ENCODE data around the gene CNKSR1. TPM values are rescaled to one million over a fixed set of nuclear protein-coding genes. Genes with fewer than 3 reads are reported as not detected.

CNKSR1 gene
- total and polyA plus RNA-seq, 4 experiments from 2014 or later: 0.28 to 4.5 (median 2.3) TPM

- no peaks in the 10 kb centered on the region for H3K9me3 Mint-ChIP-seq
- intact Hi-C loops (cut with micrococcal nuclease): no loop called here
- no peak overlapping the region for H3K27ac Mint-ChIP-seq
- H3K27me3 Mint-ChIP-seq: no peaks in the 10 kb centered on the region
- Histone ChIP-seq H3K27ac (ENCODE audit: low read depth, low read length) (no peak overlapping the region), H3K27me3 (ENCODE audit: insufficient read depth, low read length) (no peaks in the 10 kb centered on the region), H3K4me3 (ENCODE audit: low read length in 2 of 2) (no peak overlapping the region), H3K4me1 (ENCODE audit: insufficient read depth, low read length) (no peaks in the 10 kb centered on the region), H3K9me3 (ENCODE audit: control insufficient read depth in 1 of 2, low read length in 2 of 2) (no peaks in the 10 kb centered on the region), H3K36me3 (ENCODE audit: insufficient read depth, low read length) (no peaks in the 10 kb centered on the region)
- DNase-seq: no peak
- POLR2A ChIA-PET (ENCODE audit: partially characterized antibody): no interaction called here
- H3K4me3 Mint-ChIP-seq: no peak overlapping the region
- H3K36me3 Mint-ChIP-seq: no peaks in the 10 kb centered on the region
- CTCF ChIA-PET (ENCODE audit: partially characterized antibody): interaction anchor here (0.6 kb wide), 1 partner anchor 1207 kb away, joined by 3 read pairs; no protein-coding TSS in a partner anchor
- H3K4me1 Mint-ChIP-seq: no peaks in the 10 kb centered on the region
Observed at GRCh38 chr1:26212726-26213125, 35.4 kb downstream of the CNKSR1 start.

DNA sequence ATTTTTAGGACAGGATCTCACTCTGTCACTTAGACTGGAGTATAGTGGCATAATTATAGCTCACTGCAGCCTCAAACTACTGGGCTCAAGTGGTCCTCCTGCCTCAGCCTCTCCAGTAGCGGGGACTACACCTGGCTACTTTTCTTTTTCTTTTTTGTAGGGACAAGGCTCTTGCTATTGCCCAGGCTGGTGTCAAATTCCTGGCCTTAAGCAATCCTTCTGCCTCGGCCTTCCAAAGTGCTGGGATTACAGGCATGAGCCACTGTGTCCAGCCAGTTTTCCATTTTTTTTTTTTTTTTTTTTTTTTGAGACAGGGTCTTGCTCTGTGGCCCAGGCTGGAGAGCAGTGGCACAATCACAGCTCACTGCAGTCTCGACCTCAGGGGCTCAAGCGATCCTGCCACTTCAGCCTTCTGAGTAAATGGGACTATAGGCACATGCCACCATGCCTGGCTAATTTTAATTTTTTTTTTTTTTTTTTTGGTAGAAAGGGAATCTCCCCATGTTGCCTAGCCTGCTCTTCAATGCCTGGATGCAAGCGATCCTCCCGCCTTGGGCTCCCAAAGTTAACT, 36.1 kb downstream of the CNKSR1 start:
- Histone ChIP-seq H3K36me3 (ENCODE audit: insufficient read depth, low read length) (no peaks in the 10 kb centered on the region), H3K9me3 (ENCODE audit: control insufficient read depth in 1 of 2, low read length in 2 of 2) (no peaks in the 10 kb centered on the region), H3K4me1 (ENCODE audit: insufficient read depth, low read length) (no peaks in the 10 kb centered on the region), H3K27me3 (ENCODE audit: insufficient read depth, low read length) (no peaks in the 10 kb centered on the region), H3K27ac (ENCODE audit: low read depth, low read length) (no peak overlapping the region), H3K4me3 (ENCODE audit: low read length in 2 of 2) (no peak overlapping the region)
- Mint-ChIP-seq H3K9me3 (no peaks in the 10 kb centered on the region), H3K27ac (no peak overlapping the region), H3K27me3 (no peaks in the 10 kb centered on the region), H3K4me1 (no peaks in the 10 kb centered on the region), H3K4me3 (no peak overlapping the region), H3K36me3 (no peaks in the 10 kb centered on the region)
- intact Hi-C loops (cut with micrococcal nuclease): no loop called here
- ChIA-PET CTCF (ENCODE audit: partially characterized antibody) (interaction anchor here (0.7 kb wide), 2 partner anchors 21 to 108 kb away, joined by 3 read pairs; partner anchors contain the start of gene CEP85), POLR2A (ENCODE audit: partially characterized antibody) (no interaction called here)
- no peak for DNase-seq

GRCh38 chr1:26215246-26215645, 38.0 kb downstream of the CNKSR1 start:
- Histone ChIP-seq H3K4me1 (ENCODE audit: insufficient read depth, low read length) (no peaks in the 10 kb centered on the region), H3K27me3 (ENCODE audit: insufficient read depth, low read length) (no peaks in the 10 kb centered on the region), H3K36me3 (ENCODE audit: insufficient read depth, low read length) (no peaks in the 10 kb centered on the region), H3K4me3 (ENCODE audit: low read length in 2 of 2) (no peak overlapping the region), H3K9me3 (ENCODE audit: control insufficient read depth in 1 of 2, low read length in 2 of 2) (no peaks in the 10 kb centered on the region), H3K27ac (ENCODE audit: low read depth, low read length) (no peak overlapping the region)
- intact Hi-C loops (cut with micrococcal nuclease): no loop called here
- H3K4me1 Mint-ChIP-seq: no peaks in the 10 kb centered on the region
- H3K4me3 Mint-ChIP-seq: no peak overlapping the region
- no peaks in the 10 kb centered on the region for H3K27me3 Mint-ChIP-seq
- H3K9me3 Mint-ChIP-seq: no peaks in the 10 kb centered on the region
- no peak for DNase-seq
- H3K27ac Mint-ChIP-seq: peak overlapping the region in 1 of 7 donors; percentile 32
- no peaks in the 10 kb centered on the region for H3K36me3 Mint-ChIP-seq
- ChIA-PET POLR2A (ENCODE audit: partially characterized antibody) (no interaction called here), CTCF (ENCODE audit: partially characterized antibody) (interaction anchor here (2.4 kb wide), 1 partner anchor 18 kb away, joined by 6 read pairs; the partner anchor contains the start of gene CEP85)

- CTCF ChIA-PET (ENCODE audit: partially characterized antibody): interaction anchor here (4.8 kb wide), 1 partner anchor 15 kb away, joined by 13 read pairs; the partner anchor contains the start of gene CEP85
- no peak for DNase-seq
- Mint-ChIP-seq H3K36me3 (no peaks in the 10 kb centered on the region), H3K27ac (no peak overlapping the region), H3K9me3 (no peaks in the 10 kb centered on the region), H3K4me1 (peaks cover 0 to 2% (median 0%) of the 10 kb centered on the region in 4 donors), H3K27me3 (peaks cover 0 to 3% of the 10 kb centered on the region in 2 donors), H3K4me3 (no peak overlapping the region)
- Histone ChIP-seq H3K36me3 (ENCODE audit: insufficient read depth, low read length) (no peaks in the 10 kb centered on the region), H3K4me1 (ENCODE audit: insufficient read depth, low read length) (no peaks in the 10 kb centered on the region), H3K27ac (ENCODE audit: low read depth, low read length) (no peak overlapping the region), H3K9me3 (ENCODE audit: control insufficient read depth in 1 of 2, low read length in 2 of 2) (no peaks in the 10 kb centered on the region), H3K27me3 (ENCODE audit: insufficient read depth, low read length) (no peaks in the 10 kb centered on the region), H3K4me3 (ENCODE audit: low read length in 2 of 2) (no peak overlapping the region)
- intact Hi-C loops (cut with micrococcal nuclease): no loop called here
- POLR2A ChIA-PET (ENCODE audit: partially characterized antibody): no interaction called here
Observed at GRCh38 chr1:26218906-26219494, 41.7 kb downstream of the CNKSR1 start.

GRCh38 chr1:26220199-26220912, 43.1 kb downstream of the CNKSR1 start:
- Mint-ChIP-seq H3K36me3 (no peaks in the 10 kb centered on the region), H3K4me1 (peaks cover 0 to 2% (median under 1%) of the 10 kb centered on the region in 4 donors), H3K27ac (no peak overlapping the region), H3K4me3 (no peak overlapping the region), H3K27me3 (peaks cover 3 to 5% of the 10 kb centered on the region in 2 donors), H3K9me3 (no peaks in the 10 kb centered on the region)
- ChIA-PET POLR2A (ENCODE audit: partially characterized antibody) (interaction anchor here (1.5 kb wide), 1 partner anchor 18 kb away, joined by 4 read pairs; no protein-coding TSS in a partner anchor), CTCF (ENCODE audit: partially characterized antibody) (interaction anchor here (0.7 to 4.8 kb wide), 3 partner anchors 14 to 177 kb away, joined by 3 to 13 read pairs (median 3); partner anchors contain the start of genes CEP85 and ZNF593)
- H3K27me3 ChIP-seq (ENCODE audit: insufficient read depth, low read length): no peaks in the 10 kb centered on the region
- no peaks in the 10 kb centered on the region for H3K36me3 ChIP-seq (ENCODE audit: insufficient read depth, low read length)
- peaks cover under 1% of the 10 kb centered on the region for H3K4me1 ChIP-seq (ENCODE audit: insufficient read depth, low read length)
- no peak for DNase-seq
- H3K9me3 ChIP-seq (ENCODE audit: control insufficient read depth in 1 of 2, low read length in 2 of 2): no peaks in the 10 kb centered on the region
- intact Hi-C loops (cut with micrococcal nuclease): no loop called here
- H3K4me3 ChIP-seq (ENCODE audit: low read length in 2 of 2): no peak overlapping the region
- H3K27ac ChIP-seq (ENCODE audit: low read depth, low read length): no peak overlapping the region

DNA sequence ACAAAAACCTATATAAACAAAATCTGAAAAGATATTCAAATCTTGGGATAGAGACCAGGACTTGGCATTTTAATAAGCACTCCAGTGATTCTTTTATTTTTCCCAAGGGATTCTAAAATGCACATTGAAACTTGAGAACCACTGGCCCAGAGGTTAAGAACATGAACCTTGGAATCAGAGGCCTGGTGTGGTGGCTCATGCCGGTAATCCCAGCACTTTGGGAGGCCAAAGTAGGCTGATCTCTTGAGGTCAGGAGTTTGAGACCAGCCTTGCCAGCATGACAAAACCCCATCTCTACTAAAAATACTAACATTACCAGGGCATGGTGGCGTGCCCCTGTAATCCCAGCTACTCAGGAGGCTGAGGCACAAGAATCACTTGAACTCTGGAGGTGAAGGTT, 43.8 kb downstream of the CNKSR1 start:
- POLR2A ChIA-PET (ENCODE audit: partially characterized antibody): interaction anchor here (1.5 kb wide), 1 partner anchor 19 kb away, joined by 4 read pairs; no protein-coding TSS in a partner anchor
- intact Hi-C loops (cut with micrococcal nuclease): no loop called here
- Histone ChIP-seq H3K4me1 (ENCODE audit: insufficient read depth, low read length) (peaks cover 6% of the 10 kb centered on the region), H3K27ac (ENCODE audit: low read depth, low read length) (no peak overlapping the region), H3K27me3 (ENCODE audit: insufficient read depth, low read length) (no peaks in the 10 kb centered on the region), H3K9me3 (ENCODE audit: control insufficient read depth in 1 of 2, low read length in 2 of 2) (no peaks in the 10 kb centered on the region), H3K4me3 (ENCODE audit: low read length in 2 of 2) (no peak overlapping the region), H3K36me3 (ENCODE audit: insufficient read depth, low read length) (no peaks in the 10 kb centered on the region)
- Mint-ChIP-seq H3K4me1 (peaks cover 3 to 8% (median 6%) of the 10 kb centered on the region in 4 donors), H3K4me3 (no peak overlapping the region), H3K27ac (no peak overlapping the region), H3K36me3 (no peaks in the 10 kb centered on the region), H3K9me3 (no peaks in the 10 kb centered on the region), H3K27me3 (peaks cover 9 to 11% of the 10 kb centered on the region in 2 donors)
- CTCF ChIA-PET (ENCODE audit: partially characterized antibody): interaction anchor here (1.1 to 4.8 kb wide), 2 partner anchors 13 to 51 kb away, joined by 3 to 13 read pairs; partner anchors contain the start of genes CEP85 and ZNF593
- no peak for DNase-seq

GRCh38 chr1:26224606-26225005, 47.3 kb downstream of the CNKSR1 start:
- Mint-ChIP-seq H3K27me3 (peaks cover 15 to 21% of the 10 kb centered on the region in 2 donors), H3K36me3 (no peaks in the 10 kb centered on the region), H3K4me1 (peaks cover 5 to 8% (median 6%) of the 10 kb centered on the region in 4 donors), H3K27ac (no peak overlapping the region), H3K9me3 (no peaks in the 10 kb centered on the region), H3K4me3 (peak overlapping the region in 1 of 8 donors; percentile 45)
- no peaks in the 10 kb centered on the region for H3K36me3 ChIP-seq (ENCODE audit: insufficient read depth, low read length)
- no peak overlapping the region for H3K4me3 ChIP-seq (ENCODE audit: low read length in 2 of 2)
- H3K27me3 ChIP-seq (ENCODE audit: insufficient read depth, low read length): no peaks in the 10 kb centered on the region
- intact Hi-C loops (cut with micrococcal nuclease): no loop called here
- H3K9me3 ChIP-seq (ENCODE audit: control insufficient read depth in 1 of 2, low read length in 2 of 2): no peaks in the 10 kb centered on the region
- no peak overlapping the region for H3K27ac ChIP-seq (ENCODE audit: low read depth, low read length)
- POLR2A ChIA-PET (ENCODE audit: partially characterized antibody): no interaction called here
- DNase-seq: no peak
- CTCF ChIA-PET (ENCODE audit: partially characterized antibody): no interaction called here
- peaks cover 6% of the 10 kb centered on the region for H3K4me1 ChIP-seq (ENCODE audit: insufficient read depth, low read length)

Measured in CD4-positive, alpha-beta memory T cell (primary cell).